Esophagus muscularis mucosa (tissue), 4 donors: ENCODE measurements around the gene CHRM5. TPM values are rescaled to one million over a fixed set of nuclear protein-coding genes. Genes with fewer than 3 reads are reported as not detected.

ENCODE experiments used
- DNase-seq: peaks from one replicate; pipeline ENCODE4 v3.0.0-alpha.2; 2017; ENCODE audit errors: extremely low spot score
- H3K27ac ChIP-seq, 4 donors: fragments of 200-600 bp; sonication (generic); replicated peaks in 1 of 4; 1 replicate in 3 of 4; 2 replicates in 1 of 4; pipeline ENCODE4 v1.5.1; 2016 to 2019; ENCODE audit warnings: mild to moderate bottlenecking in 1 of 4
- H3K27me3 ChIP-seq, 4 donors: fragments of 200-600 bp; sonication (generic); one replicate each; pipeline versions ENCODE4 v1.5.1 to v1.6.0; 2016 to 2019
- H3K36me3 ChIP-seq, 4 donors: fragments of 200-600 bp; sonication (generic); one replicate each; pipeline ENCODE4 v1.5.1; 2016 to 2019
- H3K4me1 ChIP-seq, 4 donors: fragments of 200-600 bp; sonication (generic); one replicate each; pipeline ENCODE4 v1.5.1; 2016 to 2019
- H3K4me3 ChIP-seq, 4 donors: fragments of 200-600 bp; sonication (generic); 1 replicate in 2 of 4; 2 replicates in 2 of 4; pipeline ENCODE4 v1.5.1; 2016 to 2019; ENCODE audit warnings: mild to moderate bottlenecking in 4 of 4, moderate library complexity in 1 of 4
- H3K9me3 ChIP-seq, 4 donors: fragments of 200-600 bp; sonication (generic); 1 replicate in 3 of 4; 2 replicates in 1 of 4; pipeline ENCODE4 v1.5.1; 2016 to 2019
- EP300 ChIP-seq: sonication (generic); formaldehyde crosslinking; IDR thresholded peaks from one replicate; pipeline ENCODE4 v1.6.1; 2017; ENCODE audit warnings: antibody characterized with exemption
- POLR2A ChIP-seq: fragments of 450-650 bp; IDR thresholded peaks from one replicate; pipeline ENCODE4 v1.6.1; 2017; ENCODE audit warnings: antibody characterized with exemption, moderate library complexity, mild to moderate bottlenecking, low read depth
- POLR2AphosphoS5 ChIP-seq, 2 donors: sonication (generic); formaldehyde crosslinking; IDR thresholded peaks; one replicate each; pipeline ENCODE4 v1.6.1; 2017; ENCODE audit warnings: antibody characterized with exemption in 2 of 2
- WGBS: methylation state at CpG from one replicate; pipeline ENCODE4 v1.1.5; 2018; 5-methylcytosine and 5-hydroxymethylcytosine counted together
- intact Hi-C: fragments of 100-400 bp; cut with DNase I; formaldehyde crosslinking; loops from one replicate; pipeline ENCODE4 v1.15.1; 2023
- total RNA-seq, 4 donors: library from RNA; depleted of rRNA; stranded (reverse); fragments of >200 nt; gene quantifications; one replicate each; pipeline versions ENCODE4 v1.1.0 to v1.2.1, GENCODE V29; 2016
- TF ChIP-seq, protein P1 (sequence below), 3 experiments: fragments of 200-600 bp in 2 of 3; fragments of 450-650 bp in 1 of 3; sonication (generic) in 2 of 3; IDR thresholded peaks; one replicate each; pipeline ENCODE4 v1.5.1; 2017 to 2019; ENCODE audit warnings: antibody characterized with exemption in 3 of 3, mild to moderate bottlenecking in 2 of 3, moderate library complexity in 1 of 3

CHRM5 gene
- total RNA-seq, 4 donors from 2014 or later, result not detected

DNA sequence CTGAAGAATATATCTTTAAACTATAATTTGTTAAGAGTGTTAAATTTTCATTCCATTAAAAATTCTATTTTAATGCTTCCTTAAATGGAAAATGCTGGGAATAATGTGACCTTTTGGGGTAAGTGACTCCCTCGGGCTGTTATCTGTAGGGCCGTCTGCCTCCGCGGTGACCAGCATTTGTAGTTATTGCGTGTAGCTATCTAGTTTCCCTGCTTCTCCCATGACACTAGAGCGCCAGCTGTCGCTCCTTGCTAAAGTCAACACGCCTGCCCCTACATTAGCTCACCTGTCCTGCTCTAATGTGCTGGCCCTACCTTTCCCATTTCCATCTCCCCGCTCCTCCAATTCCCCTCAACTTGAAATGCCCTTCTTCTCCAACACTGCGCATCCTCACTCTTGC is 12.4 kb upstream of the CHRM5 start:
- no peaks in the 10 kb centered on the region for H3K27me3 ChIP-seq
- no peak overlapping the region for H3K4me3 ChIP-seq
- TF ChIP-seq EP300 (no peak), POLR2AphosphoS5 (IDR thresholded peaks at IDR 0.05) (no peak), POLR2A (no peak)
- TF ChIP-seq, protein P1, sequence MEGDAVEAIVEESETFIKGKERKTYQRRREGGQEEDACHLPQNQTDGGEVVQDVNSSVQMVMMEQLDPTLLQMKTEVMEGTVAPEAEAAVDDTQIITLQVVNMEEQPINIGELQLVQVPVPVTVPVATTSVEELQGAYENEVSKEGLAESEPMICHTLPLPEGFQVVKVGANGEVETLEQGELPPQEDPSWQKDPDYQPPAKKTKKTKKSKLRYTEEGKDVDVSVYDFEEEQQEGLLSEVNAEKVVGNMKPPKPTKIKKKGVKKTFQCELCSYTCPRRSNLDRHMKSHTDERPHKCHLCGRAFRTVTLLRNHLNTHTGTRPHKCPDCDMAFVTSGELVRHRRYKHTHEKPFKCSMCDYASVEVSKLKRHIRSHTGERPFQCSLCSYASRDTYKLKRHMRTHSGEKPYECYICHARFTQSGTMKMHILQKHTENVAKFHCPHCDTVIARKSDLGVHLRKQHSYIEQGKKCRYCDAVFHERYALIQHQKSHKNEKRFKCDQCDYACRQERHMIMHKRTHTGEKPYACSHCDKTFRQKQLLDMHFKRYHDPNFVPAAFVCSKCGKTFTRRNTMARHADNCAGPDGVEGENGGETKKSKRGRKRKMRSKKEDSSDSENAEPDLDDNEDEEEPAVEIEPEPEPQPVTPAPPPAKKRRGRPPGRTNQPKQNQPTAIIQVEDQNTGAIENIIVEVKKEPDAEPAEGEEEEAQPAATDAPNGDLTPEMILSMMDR (IDR thresholded peaks at IDR 0.05), result no peak
- H3K9me3 ChIP-seq, result no peaks in the 10 kb centered on the region
- H3K4me1 ChIP-seq, result no peaks in the 10 kb centered on the region
- WGBS, result 79% methylated on average over 10 of the region's 10 CpGs
- intact Hi-C loops, result no loop called here
- no peaks in the 10 kb centered on the region for H3K36me3 ChIP-seq
- DNase-seq, result no peak
- H3K27ac ChIP-seq, result no peak overlapping the region

DNA sequence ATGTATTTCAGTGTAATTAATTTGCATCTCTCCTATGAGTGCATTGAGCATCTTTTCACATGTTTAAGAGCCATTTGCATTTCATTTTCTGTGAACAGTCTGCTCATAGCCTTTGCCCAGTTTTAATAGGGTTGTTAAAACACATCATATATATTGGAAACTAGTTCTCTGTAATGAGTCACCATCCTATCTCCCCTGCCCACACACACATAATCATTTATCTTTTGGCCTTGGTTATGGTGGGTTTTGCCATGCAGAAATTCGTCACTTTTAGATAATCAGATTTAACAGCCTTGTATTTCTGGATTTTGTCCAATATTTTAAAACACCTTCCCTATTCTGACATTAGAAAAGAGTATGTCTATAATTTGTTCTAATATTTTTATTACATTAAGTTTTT is 11.9 kb upstream of the CHRM5 start:
- WGBS, result 68% methylated on average over 1 of the region's 1 CpG
- intact Hi-C loops, result no loop called here
- no peak for DNase-seq
- Histone ChIP-seq H3K27me3 (no peaks in the 10 kb centered on the region), H3K9me3 (no peaks in the 10 kb centered on the region), H3K4me1 (no peaks in the 10 kb centered on the region), H3K27ac (no peak overlapping the region), H3K4me3 (no peak overlapping the region), H3K36me3 (no peaks in the 10 kb centered on the region)
- no peak for TF ChIP-seq POLR2A
- TF ChIP-seq EP300, result no peak
- TF ChIP-seq, protein P1 (IDR thresholded peaks at IDR 0.05), result no peak
- TF ChIP-seq POLR2AphosphoS5 (IDR thresholded peaks at IDR 0.05), result no peak

DNA sequence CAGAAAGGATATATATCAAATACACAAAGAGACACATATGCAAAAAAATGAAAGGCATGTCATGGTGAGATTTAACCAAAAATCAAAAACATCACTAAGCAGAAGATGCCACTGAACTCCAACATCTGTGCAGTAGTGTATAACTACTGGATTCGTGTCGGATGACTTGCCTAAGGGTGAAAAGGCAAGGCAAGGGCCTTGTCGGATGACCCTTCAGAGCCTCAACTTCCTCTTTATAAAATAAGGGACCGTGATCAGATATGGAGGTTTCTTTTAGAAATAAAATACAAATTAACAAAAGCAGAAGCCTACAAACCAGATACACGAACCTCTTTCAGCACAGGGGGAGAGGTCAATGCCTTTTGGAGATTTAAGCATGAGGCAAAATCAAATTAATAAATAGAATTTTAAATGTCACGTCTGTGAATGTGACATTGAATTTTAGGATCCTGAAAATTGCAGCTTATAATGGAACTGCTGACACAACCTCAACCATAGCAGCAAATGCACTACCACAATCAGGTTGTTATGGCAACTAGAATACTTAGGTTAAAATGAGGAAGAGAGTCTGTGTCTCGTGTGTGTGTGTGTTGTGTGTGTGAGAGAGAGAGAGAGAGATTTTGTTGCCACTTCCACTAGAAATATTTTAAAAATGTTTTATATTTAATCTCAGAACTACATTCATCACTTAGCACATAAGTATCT is 8.3 kb upstream of the CHRM5 start:
- 81% methylated on average over 7 of the region's 7 CpGs for WGBS
- no peak overlapping the region for H3K27ac ChIP-seq
- intact Hi-C loops, result no loop called here

DNA sequence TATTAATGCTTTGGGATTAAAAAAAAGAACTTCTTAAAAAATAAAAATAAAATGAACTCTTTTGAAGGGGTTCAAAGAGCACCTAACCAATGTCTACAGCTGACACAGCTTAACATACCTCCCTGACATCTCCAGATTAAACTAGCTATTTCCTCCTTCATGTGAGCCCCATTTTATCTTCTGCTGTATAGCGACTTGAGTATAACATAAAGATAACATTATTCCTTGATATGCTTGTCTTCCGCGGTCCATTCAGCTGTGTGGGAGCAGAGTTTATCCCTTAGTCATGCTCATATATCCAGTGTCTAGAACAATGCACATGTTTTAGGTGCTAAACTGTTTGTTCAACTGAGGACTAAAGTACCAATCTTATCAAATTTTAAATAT is 7.8 kb upstream of the CHRM5 start:
- no peak for DNase-seq
- Histone ChIP-seq H3K4me1 (no peaks in the 10 kb centered on the region), H3K4me3 (no peak overlapping the region), H3K27ac (no peak overlapping the region), H3K9me3 (no peaks in the 10 kb centered on the region), H3K36me3 (no peaks in the 10 kb centered on the region), H3K27me3 (no peaks in the 10 kb centered on the region)
- 77% methylated on average over 3 of the region's 3 CpGs for WGBS
- TF ChIP-seq EP300 (no peak), POLR2AphosphoS5 (IDR thresholded peaks at IDR 0.05) (no peak), POLR2A (no peak)
- TF ChIP-seq, protein P1 (IDR thresholded peaks at IDR 0.05), result no peak
- intact Hi-C loops, result no loop called here

More for the DNA sequence above, 8.3 kb upstream of the CHRM5 start:
- no peak overlapping the region for H3K4me3 ChIP-seq
- H3K4me1 ChIP-seq, result no peaks in the 10 kb centered on the region
- DNase-seq, result no peak
- no peaks in the 10 kb centered on the region for H3K27me3 ChIP-seq
- no peaks in the 10 kb centered on the region for H3K9me3 ChIP-seq
- no peaks in the 10 kb centered on the region for H3K36me3 ChIP-seq
- TF ChIP-seq EP300, result no peak
- no peak for TF ChIP-seq POLR2A
- no peak for TF ChIP-seq POLR2AphosphoS5 (IDR thresholded peaks at IDR 0.05)
- TF ChIP-seq, protein P1 (IDR thresholded peaks at IDR 0.05), result no peak
